GM13977 (cell line): ENCODE results near the gene SAC3D1.

Source experiments
- DNase-seq: peaks from one replicate; pipeline ENCODE4 v3.0.0; 2012; ENCODE audit warnings: low spot score
- CTCF ChIP-seq: IDR thresholded peaks from 2 replicates; pipeline ENCODE4 v1.5.1; 2012; ENCODE audit warnings: mild to moderate bottlenecking, control low read depth; ENCODE audit not compliant: insufficient read depth; ENCODE audit errors: extremely low read depth, missing control alignments
- in situ Hi-C: fragments of 300-500 bp; cut with MboI; formaldehyde crosslinking; loops from one replicate; pipeline ENCODE4 v1.12.0; 2022; ENCODE audit warnings: low sequenced_read_pairs, low pct_unique_long_range_greater_than_20kb, mixed read lengths, inconsistent platforms; ENCODE audit not compliant: unreplicated experiment

The SAC3D1 gene

DNA sequence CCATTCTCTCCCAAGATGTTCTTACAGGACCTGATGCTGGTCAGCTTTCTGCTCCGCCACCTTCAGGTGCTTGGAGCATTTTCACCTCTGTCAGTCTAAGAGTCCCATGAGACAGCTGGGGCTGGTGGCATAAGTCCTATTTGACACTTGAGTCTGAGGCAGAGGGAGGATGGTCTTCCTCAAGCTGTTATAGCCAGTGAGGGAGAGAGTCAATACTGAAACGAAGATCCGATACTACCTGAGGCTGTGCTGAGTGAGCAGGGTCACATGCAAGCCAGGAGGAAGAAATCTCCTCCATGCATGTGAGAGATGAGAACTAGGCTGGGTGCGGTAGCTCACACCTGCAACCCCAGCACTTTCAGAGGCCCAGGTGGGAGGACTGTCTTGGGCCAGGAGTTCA, 48.6 kb downstream of the SAC3D1 start:
- TF ChIP-seq CTCF: no peak
- in situ Hi-C loops: no loop called here
- no peak for DNase-seq

- DNase-seq: no peak
- no peak for TF ChIP-seq CTCF
- in situ Hi-C loops: no loop called here
Observed at GRCh38 chr11:65090628-65091027, 49.6 kb downstream of the SAC3D1 start.
